Retina (tissue), 1 donor: ENCODE results near the gene AMH.

Experiments used
- DNase-seq: peaks from one replicate; pipeline ENCODE4 v3.0.0-alpha.2; 2016

The AMH gene

DNA sequence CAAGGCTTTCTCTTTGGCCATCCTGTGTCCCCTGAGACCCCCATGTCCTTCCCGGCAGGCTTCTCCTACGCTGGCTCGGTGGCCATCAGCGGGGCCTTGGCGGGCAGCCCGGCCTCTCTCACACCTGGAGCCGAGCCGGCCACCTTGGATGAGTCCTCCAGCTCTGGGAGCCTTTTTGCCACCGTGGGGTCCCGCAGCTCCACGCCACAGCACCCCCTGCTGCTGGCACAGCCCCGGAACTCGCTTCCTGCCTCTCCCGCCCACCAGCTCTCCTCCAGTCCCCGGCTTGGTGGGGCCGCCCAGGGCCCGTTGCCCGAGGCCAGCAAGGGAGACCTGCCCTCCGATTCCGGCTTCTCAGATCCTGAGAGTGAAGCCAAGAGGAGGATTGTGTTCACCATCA is 27.2 kb upstream of the AMH start:
- DNase-seq, result no peak

DNA sequence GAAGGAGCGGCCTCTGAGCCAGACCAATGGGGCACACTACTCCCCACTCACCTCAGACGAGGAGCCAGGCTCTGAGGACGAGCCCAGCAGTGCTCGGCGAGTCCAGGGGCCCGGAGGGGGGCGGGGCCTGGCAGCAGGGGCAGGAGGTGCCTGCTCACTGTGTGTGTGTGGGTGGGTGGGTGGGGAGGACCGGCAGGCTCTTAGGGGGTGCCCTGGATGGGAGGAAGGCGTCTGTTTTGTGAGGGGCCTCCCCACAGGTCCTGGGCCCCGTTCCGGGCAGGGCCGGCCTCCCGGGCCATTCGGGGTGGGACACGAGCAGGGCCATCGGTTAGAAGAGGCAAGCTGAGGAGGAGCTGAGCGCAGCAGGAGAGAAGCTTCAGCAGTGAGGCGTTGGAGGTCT is 25.7 kb upstream of the AMH start:
- DNase-seq, result no peak

DNA sequence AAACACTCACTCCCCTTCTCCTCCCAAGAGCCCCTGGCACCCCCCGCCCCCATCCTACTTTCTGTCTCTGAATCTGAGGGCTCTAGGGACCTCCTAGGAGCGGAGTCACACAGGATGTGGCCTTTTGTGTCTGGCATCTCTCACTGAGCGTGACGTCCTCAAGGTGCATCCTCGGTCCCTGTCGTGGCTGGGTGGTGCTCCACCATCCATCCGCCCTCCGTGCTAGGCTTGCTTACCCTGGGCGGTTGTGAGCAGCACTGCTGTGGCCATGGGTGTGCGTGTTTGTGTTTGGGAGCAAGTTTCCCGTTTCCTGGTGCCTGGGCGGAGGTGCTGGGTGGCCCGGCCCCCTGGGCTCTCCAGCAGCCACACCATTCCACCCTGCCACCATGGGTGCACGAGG is 25.2 kb upstream of the AMH start:
- no peak for DNase-seq

DNA sequence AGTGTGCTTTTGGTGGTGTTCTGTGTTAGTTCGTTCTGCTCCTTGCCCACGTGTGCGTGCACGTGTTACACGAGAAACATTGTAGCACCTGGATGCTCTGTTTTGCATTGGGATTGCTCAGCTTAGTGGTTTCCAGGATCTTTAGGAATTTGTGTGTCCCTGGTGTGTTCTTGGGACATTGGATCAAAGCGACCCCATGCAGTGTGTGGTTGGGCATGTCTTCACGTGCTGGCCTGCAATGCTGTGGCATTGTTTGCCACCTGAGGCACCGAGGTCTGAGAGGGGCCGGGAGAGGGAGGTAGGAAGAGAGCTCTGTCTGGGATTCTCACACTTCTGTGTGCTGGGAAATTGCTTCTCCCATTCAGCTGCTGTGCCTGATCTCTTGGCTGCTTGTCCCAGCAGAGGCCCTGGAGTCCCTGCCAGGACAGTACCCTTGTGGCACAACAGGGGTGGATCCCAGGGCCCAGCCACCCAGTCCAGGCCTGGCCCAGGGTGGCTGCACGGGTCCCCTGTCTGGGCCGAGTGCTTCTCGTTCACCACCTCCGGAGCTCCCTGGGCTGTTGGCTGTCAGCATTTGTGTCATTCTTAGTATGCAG is 24.3 kb upstream of the AMH start:
- DNase-seq, result no peak

DNA sequence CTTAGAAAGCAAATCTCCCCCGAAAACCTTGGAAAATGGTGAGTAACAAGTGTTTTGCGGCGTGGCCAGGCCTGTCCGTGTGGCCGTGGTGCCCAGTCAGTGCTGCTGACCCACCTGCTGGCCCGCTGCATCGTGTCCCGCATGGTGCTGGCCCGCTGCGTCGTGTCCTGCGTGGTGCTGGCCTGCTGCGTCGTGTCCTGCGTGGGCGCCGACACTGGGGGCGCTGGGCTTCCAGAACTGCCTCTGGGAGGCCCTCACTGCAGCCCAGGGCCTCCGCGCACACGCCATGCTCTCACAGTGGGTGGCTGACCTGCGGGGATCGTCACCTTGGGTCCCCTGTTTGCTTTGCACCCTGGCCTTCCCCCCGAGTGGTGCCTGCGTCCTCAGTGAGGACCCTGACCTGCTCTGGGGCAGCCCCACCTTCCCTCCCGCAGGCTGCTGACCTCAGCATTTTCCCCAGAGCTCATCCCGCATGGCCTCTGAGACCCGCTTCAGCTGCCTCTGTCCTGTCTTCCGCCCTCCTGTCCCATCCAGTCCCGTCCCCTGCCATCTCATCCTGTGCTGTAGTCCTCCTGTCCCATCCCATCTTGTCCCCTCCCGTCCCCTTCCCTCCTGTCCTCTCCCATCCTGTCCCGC is 23.6 kb upstream of the AMH start:
- DNase-seq, result no peak

DNA sequence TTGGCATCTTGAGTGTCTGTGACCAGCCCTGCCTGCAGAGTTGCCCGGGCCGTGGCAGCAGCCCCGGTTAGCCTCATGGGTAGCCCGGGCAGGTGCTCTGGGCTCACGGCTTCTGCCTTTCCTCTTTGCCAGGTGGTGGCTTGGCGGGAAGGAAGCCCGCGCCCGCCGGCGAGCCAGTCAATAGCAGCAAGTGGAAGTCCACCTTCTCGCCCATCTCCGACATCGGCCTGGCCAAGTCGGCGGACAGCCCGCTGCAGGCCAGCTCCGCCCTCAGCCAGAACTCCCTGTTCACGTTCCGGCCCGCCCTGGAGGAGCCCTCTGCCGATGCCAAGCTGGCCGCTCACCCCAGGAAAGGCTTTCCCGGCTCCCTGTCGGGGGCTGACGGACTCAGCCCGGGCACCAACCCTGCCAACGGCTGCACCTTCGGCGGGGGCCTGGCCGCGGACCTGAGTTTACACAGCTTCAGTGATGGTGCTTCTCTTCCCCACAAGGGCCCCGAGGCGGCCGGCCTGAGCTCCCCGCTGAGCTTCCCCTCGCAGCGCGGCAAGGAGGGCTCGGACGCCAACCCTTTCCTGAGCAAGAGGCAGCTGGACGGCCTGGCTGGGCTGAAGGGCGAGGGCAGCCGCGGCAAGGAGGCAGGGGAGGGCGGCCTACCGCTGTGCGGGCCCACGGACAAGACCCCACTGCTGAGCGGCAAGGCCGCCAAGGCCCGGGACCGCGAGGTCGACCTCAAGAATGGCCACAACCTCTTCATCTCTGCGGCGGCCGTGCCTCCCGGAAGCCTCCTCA is 22.9 kb upstream of the AMH start:
- DNase-seq, result no peak

DNA sequence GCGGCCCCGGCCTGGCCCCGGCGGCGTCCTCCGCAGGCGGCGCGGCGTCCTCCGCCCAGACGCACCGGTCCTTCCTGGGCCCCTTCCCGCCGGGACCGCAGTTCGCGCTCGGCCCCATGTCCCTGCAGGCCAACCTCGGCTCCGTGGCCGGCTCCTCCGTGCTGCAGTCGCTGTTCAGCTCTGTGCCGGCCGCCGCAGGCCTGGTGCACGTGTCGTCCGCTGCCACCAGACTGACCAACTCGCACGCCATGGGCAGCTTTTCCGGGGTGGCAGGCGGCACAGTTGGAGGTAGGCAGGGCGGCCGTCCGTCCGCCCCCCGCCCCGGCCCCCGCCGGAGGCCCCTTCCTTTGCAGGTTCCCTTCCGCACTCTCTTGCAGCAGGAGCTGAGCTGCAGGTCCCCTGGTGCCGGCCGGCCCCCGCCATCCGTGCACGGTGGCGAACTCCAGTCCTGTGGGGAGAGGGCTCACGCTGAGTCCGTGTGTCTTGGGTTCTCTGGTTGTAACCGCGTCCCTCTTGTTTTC is 22.2 kb upstream of the AMH start:
- no peak for DNase-seq

DNA sequence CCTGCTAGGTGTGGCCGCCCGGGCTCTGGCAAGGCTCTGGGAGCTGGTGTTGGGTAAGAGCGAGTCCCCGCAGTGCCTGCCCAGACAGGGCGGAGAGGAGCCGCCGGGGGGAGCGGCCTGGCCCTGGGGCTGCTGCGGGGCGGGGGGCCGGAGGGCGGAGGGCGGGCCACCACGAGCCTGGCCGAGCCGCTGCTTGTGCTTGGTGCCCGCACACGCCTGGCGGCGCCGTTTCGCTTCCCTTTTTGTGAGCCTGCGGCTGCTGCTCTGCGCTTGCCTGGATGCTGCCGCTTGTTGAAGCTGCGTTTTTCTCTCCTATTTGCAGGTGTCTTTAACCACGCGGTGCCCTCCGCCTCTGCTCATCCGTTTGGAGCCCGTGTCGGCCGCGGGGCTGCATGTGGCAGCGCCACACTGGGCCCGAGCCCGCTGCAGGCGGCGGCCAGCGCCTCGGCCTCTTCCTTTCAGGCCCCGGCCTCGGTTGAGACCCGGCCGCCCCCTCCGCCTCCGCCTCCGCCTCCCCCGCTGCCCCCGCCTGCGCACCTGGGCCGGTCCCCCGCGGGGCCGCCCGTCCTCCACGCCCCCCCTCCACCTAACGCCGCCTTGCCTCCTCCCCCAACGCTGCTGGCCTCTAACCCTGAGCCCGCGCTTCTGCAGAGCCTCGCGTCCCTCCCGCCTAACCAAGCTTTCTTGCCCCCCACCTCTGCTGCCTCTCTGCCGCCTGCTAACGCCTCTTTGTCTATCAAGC is 21.5 kb upstream of the AMH start:
- DNase-seq, result no peak

DNA sequence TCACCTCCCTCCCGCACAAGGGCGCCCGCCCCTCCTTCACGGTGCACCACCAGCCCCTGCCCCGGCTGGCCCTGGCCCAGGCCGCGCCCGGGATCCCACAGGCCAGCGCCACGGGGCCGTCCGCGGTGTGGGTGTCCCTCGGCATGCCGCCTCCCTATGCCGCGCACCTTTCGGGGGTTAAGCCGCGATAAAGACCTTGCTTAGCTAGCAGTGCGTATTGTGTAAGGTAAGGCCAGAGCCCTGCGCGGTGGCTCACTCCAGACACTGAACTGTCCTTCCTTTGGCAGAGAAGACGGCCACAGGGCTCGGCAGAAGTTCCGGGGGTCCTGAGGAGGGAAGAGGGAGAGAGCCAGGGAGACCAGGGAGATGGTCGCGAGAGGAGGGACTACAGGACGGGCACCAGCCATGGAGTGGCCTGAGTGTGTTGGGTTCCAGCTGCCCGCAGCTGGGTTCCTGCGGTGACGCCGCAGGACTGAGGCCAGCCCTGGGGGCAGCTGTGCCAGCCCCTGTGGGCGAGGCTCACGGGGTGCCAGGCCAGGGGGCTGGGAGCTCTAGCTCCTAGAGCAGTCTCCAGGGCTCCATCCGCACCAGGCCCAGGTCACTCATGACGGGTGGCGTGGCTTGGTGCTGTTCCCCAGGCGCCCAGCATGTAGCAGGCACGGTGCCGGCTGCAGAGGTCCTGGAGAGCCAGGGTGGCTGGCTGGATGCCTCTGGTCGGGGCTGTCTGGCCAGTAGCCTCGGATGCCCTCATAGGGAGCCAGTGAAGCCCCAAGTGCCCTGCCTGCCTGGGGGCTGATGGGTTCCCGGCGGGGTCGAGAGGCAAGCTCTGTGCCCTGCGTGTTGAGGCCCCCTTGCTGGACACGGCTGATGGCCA is 20.7 kb upstream of the AMH start:
- DNase-seq, result no peak

DNA sequence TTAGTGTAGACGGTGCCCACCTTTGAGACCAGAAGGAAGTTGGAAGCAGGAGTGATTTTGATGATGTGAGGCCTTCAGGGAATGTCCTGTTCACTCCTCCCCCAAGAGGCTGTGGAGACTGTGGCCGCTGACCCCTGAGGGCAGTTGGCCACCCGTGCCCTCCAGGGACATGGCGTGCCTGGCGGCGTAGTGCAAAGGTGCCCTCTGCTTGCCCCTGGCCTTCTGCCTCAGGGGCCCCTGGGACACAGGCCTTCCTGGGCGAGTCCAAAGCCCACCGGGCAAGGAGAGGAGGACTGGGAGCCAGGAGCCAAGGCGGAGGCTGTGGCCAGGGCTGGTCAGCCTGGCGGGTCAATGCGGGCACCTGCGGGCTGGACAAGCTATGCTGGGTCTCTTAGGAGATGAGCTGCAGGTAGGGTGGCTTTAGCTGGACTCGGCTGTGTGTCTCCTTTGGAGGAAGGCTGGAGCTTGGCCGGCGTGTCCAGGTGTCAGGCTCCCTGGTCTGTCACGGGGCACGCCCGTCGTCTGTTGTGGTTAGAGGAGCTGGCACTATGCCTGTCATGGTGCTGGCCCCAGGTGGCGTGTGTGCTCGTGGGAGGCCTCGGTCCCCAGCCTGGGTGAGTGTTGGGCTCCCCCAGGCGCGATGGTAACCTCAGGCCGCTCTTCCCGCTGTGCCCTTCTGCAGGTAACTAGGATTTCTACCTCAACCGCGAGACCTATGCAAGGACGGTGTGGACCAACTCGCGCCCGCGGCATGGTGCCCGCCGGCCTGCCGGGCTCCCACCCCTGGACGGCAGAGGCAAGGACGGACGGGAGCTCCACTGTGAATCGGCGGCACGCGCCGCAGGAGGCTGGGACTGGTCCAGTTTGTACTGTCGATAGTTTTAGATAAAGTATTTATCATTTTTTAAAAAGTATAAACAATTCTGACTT is 19.8 kb upstream of the AMH start:
- no peak for DNase-seq

DNA sequence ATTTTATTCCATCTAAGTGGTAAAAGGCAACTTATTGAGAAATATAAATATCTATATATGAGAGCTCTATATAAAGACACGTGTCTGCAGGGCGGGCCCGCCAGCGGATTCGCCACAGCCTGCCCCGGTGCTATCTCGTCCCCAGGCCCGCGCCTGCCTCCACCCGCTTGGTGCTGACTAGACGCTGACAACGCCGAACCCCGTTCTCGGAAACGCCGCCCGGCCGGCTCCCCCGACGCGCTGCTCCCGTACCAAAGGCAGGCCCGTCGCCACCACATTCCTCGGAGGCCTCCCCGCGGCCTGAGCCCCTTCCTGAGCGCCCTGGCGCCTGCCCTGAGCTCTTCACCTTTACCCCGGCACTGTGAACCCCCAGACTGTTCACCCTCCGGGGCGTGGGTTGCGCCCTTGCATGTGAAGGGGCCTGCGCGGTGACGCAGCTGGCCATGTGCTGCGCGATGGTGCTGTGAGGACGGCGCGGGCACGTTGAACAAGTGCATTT is 19.0 kb upstream of the AMH start:
- no peak for DNase-seq

DNA sequence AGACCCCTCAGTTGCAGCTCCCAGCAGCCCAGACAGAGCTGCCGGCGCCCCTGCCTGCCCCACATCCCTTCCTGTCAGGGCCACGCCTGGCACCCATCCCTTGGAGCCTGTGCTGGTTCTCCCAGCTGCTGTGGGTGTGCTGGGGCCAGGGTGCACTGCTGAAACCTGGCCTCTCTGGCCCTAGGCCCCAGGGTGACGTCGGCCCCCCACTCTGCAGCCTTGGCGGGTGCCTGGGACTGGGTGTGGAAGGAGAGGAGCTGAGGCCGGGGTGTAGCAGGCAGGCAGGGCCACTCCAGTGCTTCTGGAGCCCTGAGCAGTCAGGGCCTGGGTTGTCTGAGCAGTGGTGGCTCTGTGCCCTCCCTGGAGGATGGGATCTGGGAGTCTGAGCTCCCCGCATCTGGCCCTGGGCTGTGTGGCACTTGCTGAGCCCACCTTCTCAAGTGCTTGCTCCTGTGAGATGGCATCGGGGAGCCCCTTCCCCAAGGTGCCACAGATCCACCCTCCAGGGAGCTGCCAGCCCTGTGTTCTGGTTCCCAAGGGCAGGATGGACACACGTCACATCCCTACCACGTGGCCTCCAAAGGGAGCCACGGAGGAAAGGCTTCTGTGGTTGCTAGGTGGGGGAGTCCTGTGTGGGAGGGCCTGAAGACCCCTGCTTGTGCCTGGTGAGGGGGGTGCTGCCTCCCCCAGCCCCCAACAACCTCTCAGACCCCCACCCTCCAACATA is 18.2 kb upstream of the AMH start:
- no peak for DNase-seq

DNA sequence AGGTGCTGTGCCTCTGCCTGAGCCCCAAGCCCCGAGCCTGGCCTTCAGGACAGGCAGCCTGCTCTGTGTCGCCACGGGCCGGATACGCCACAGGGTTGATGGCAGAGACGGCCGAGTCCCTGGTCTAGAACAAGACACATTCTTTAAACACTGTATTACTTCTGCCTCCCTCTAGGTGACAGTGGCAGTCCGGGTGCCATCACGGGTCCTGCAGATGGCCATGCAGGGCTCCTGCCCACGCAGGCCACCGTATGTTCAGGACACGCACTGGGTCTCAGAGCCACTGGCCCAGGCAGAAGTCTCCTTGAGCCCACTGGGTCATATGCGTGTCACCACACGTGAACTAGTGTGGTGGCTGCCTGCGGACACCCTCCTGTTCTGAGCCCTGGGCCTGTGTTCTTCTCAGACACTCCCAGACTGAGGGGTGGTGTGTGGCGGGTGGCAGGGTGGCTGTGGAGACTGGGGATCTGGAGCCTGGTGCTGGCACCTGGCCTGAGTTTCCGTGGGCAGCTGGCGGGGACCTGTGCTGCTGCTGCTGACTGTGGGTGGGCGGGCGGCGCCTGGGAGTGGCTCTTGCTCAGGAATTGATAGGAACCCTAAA is 17.4 kb upstream of the AMH start:
- no peak for DNase-seq

DNA sequence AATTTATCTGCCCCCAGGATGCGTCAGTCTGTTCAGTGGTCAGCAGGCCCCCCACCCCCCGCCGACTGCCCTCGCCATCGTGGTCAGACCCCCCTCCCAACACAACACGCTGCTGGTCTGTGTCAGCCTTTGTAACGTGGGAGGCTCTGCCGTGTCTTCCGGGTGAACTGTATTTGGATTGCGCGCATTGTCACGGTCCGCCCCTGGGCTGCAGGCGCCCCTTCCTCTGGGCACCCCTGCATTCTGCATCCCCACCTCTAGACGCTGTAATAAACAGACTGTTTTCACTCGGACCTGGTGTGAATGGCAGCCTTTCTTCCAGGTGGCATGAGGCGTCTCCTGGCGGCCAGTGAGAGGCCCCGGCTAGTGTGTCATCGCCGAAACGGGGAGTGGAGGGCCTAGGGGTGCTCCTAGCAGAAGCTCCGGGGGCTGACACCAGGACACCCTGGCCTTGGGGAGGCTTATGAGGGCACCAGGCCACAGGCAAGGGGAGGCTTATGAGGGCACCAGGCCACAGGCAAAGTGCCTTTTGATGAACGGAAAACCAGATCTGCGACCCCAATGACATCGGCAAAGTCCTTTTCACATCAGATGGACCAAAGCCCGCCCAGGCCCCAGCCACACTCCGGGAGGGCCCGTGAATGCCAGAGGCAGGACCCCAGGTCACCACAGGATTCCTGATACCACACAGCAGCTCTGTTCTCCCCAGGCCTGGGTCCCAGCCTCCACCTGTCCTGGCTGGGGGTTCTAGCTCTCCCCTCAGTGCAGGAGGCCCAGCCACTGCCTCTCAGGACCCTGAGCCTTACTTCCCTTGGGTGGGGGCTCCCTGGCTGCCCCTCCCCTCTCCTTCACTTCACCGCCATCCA is 16.6 kb upstream of the AMH start:
- DNase-seq, result no peak

DNA sequence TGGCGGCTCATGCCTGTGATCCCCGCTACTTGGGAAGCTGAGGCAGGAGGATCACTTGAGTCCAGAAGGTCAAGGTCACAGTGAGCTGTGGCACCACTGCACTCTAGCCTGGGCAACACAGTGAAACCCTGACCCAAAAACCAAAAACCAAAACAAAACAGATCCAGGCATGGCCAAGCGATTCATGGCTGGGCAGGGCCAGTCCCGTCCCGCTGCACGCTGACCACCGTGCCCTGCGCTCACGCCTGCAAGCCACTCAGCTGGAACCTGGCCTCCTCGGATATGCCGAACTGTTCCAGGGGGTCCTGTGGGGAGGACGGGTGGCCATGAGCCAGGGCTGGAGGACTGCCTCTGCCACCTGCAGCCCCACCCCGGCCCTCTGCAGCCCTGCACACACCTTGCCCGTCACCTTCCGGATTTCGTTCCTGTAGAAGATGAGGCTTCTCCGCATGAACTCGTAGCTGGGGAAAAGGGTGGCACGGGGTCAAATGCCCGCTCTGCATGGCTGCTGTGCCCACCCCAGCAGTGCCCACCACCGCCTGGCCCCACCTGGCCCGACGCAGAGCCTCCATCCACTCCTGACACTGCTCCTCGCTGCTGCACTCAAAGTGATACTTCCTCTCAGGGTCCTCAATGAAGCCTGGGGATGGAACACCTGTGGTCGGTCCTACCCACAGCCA is 15.4 kb upstream of the AMH start:
- no peak for DNase-seq

DNA sequence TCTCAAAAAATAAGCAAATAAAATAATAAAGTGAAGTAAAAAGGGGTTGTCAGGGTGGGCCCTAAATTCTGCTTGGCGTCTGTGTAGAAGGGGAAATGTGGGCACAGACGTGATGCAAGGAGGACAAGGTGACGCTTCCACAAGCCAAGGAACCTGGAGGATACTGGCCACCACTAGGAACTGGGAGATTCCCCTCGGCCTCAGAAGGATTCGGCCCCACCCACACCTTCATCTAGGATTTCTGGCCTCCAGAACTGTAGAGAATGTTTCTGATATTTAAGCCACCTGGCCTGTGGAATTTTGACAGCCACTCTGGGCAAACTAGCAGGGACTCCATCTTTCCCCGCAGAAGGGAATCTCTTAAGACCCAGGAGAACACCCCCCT is 14.1 kb upstream of the AMH start:
- DNase-seq, result peak; percentile 24

DNA sequence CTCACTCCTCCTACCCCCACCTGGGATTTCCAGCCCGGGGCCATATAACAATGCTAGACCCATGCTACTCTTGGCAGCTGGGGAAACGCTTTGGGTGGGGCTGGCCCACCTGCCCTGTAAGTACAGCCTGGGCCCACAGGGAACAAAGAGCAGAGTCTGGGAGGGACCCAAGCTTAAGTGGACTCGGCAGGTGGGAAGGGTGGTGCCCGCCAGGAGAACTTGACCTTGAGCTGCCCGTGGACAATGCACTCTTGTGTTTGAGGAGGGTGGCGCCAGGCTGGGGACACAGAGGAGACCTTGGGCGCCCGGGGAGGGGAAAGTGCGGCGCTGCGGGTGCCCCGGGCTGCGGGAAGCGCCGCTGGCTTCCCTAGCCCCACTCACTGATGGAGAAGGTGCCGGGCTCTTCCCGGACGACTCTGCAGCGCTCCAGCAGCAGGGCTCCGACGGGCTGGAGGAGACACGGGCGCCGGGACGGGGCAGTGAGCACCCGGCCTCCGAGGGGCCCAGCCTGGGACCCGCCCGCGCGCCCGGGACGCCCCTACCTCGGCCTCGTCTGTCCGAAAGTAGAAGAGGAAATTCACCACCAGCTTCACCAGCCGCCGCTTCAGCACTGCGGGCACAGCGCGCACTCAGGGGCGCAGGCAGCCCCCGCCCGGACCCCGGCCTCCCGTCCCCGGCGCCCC is 13.6 kb upstream of the AMH start:
- peak; percentile 53 for DNase-seq

DNA sequence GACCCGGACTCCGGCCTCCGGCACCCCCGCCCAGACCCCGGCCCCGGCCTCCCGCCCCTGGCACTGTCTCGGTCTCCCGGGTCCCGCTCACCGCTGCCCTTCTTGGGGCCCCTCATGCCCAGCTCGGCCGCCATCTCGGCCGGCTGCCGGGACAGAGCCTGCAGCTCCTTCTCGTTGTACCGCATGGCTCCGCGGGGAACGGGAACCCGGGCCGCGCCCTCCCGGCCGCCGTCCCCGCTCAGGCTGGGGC is 13.1 kb upstream of the AMH start:
- no peak for DNase-seq
